ENCODE measurements around the gene USP3. TPM values are rescaled to one million over a fixed set of nuclear protein-coding genes. Genes with fewer than 3 reads are reported as not detected.

The USP3 gene
- total RNA-seq, 1 donor from 2014 or later, result 80.0 TPM

DNA sequence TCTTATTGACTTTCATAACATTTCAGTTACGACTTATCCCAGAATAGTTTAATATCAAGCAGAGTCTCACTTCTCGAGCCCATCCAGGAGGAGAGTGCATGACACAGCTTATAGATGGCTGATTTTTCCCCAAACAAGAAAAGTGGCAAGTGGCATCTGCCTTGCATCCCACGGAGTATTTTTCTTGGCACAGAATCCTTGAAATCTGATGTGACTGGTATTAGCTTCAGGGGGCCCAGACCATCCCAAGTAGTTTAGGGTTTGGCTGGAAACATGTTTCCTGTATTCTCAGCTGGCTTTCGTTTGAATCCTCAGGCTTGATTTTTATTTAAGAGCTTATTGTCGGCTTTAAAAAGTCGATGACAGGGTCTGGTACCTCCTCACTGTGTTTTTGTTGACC lies 72.0 kb downstream of the USP3 start:
- H3K27ac Mint-ChIP-seq (ENCODE audit: unreplicated experiment), result no peak overlapping the region
- no peaks in the 10 kb centered on the region for H3K9me3 Mint-ChIP-seq
- peaks cover 5% of the 10 kb centered on the region for H3K36me3 Mint-ChIP-seq (ENCODE audit: low read depth)
- H3K4me1 Mint-ChIP-seq, result no peaks in the 10 kb centered on the region
- H3K27me3 Mint-ChIP-seq (ENCODE audit: low read depth), result no peaks in the 10 kb centered on the region
- no peak overlapping the region for H3K4me3 Mint-ChIP-seq
- no peak for DNase-seq (ENCODE audit: low read depth, low spot score)
- TF ChIP-seq, protein P1, sequence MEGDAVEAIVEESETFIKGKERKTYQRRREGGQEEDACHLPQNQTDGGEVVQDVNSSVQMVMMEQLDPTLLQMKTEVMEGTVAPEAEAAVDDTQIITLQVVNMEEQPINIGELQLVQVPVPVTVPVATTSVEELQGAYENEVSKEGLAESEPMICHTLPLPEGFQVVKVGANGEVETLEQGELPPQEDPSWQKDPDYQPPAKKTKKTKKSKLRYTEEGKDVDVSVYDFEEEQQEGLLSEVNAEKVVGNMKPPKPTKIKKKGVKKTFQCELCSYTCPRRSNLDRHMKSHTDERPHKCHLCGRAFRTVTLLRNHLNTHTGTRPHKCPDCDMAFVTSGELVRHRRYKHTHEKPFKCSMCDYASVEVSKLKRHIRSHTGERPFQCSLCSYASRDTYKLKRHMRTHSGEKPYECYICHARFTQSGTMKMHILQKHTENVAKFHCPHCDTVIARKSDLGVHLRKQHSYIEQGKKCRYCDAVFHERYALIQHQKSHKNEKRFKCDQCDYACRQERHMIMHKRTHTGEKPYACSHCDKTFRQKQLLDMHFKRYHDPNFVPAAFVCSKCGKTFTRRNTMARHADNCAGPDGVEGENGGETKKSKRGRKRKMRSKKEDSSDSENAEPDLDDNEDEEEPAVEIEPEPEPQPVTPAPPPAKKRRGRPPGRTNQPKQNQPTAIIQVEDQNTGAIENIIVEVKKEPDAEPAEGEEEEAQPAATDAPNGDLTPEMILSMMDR (conservative IDR thresholded peaks at IDR 0.05), result no peak

DNA sequence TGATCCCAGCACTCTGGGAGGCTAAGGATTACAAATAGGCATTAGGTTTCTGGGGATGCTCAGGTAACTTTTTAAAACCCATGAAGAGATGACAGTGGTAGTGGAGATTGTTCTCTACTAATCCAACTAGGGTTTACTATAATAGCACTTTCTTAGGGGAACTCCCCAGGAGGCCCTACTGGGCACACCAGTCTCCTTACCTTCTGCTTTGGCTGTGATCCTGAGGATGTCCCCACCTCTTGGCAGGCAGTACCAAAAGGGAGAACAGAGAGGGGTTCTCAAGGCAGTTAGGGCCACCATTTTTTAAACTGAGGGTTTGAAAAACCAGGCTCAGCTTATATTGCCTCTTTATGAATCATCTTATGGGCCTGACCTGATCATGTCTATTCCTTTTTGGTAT lies 77.8 kb downstream of the USP3 start:
- Mint-ChIP-seq H3K27ac (ENCODE audit: unreplicated experiment) (no peak overlapping the region), H3K4me1 (no peaks in the 10 kb centered on the region), H3K36me3 (ENCODE audit: low read depth) (peaks cover 35% of the 10 kb centered on the region), H3K27me3 (ENCODE audit: low read depth) (no peaks in the 10 kb centered on the region), H3K9me3 (peaks cover 7% of the 10 kb centered on the region), H3K4me3 (no peak overlapping the region)
- TF ChIP-seq, protein P1 (conservative IDR thresholded peaks at IDR 0.05), result no peak
- DNase-seq (ENCODE audit: low read depth, low spot score), result no peak

DNA sequence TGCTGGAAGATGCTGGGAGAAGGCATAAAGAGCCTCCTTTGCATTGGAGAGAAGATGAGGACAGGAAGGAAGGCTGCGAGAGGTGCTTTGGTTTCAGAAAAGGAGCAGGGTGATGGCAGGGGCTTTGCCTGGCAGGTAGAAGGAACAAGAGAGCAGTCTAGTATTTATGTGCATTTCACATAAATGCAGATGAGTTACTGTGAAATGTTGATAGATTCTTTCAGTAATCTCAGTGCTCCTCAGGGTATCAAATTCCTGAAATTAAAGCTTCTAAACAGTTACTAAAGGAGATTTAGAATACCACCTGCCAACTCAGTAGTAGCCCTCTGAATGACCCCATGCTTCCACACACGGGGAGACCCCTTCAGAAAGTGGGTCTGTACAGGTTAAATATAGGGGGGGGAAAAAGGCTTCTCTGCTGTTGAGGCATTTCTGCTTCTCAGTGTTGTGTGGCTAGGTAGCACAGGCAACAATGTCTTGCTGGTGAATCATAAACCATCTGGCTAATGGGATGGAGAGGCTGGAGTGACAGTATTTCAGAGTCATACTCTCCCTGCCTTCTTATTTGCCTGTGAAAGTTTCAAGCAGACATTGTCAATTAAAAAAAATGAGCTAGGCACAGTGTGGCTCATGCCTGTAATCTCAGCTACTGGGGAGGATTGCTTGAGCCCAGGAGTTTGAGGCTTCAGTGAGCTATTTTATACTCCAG lies 78.5 kb downstream of the USP3 start:
- TF ChIP-seq, protein P1 (conservative IDR thresholded peaks at IDR 0.05), result no peak
- Mint-ChIP-seq H3K36me3 (ENCODE audit: low read depth) (peaks cover 35% of the 10 kb centered on the region), H3K4me1 (no peaks in the 10 kb centered on the region), H3K27me3 (ENCODE audit: low read depth) (no peaks in the 10 kb centered on the region), H3K9me3 (peaks cover 7% of the 10 kb centered on the region), H3K27ac (ENCODE audit: unreplicated experiment) (peak overlapping the region; percentile 9), H3K4me3 (no peak overlapping the region)
- no peak for DNase-seq (ENCODE audit: low read depth, low spot score)

DNA sequence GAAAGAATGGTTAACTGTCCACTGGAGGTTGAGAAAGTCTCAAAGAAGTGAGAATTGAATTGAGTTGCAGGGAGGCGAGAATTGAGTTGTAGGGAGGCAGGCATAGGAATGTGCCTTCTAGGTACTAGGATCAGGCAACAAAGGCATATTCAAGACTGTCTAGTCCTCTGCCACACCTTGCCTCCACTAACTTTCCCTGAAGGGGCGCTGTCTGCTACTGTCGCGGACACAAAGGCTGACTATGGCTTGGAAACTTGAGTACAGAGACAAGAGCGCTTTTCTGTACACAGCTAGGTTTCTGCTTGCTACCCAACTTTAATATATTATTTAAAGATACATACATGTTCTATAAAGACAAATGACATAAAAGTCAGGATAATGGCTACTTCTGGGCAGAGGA lies 82.4 kb downstream of the USP3 start:
- Mint-ChIP-seq H3K4me1 (no peaks in the 10 kb centered on the region), H3K4me3 (no peak overlapping the region), H3K27me3 (ENCODE audit: low read depth) (no peaks in the 10 kb centered on the region), H3K27ac (ENCODE audit: unreplicated experiment) (peak overlapping the region; percentile 60), H3K9me3 (peaks cover 7% of the 10 kb centered on the region), H3K36me3 (ENCODE audit: low read depth) (peaks cover 50% of the 10 kb centered on the region)
- TF ChIP-seq, protein P1 (conservative IDR thresholded peaks at IDR 0.05), result no peak
- DNase-seq (ENCODE audit: low read depth, low spot score), result no peak

DNA sequence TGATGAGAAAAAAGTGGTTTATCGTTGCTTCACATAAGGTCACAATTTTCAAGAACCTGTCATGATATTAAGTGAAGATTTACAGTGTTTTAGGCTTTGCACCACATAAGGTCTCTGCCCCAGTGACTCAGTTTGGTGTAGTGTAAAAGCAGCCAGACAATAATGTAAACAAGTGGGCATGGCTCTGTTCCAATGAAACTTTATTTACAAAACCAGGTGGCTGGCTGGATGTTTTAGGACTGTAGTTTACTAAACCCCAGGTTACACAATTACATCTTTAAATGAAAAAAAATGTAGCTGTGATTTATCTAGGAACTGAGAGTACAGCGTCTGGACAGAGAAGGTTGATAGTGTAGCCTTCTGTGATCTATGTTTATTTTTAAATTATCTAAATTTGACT lies 83.1 kb downstream of the USP3 start:
- Mint-ChIP-seq H3K9me3 (peaks cover 7% of the 10 kb centered on the region), H3K27ac (ENCODE audit: unreplicated experiment) (no peak overlapping the region), H3K27me3 (ENCODE audit: low read depth) (no peaks in the 10 kb centered on the region), H3K36me3 (ENCODE audit: low read depth) (peaks cover 48% of the 10 kb centered on the region), H3K4me3 (no peak overlapping the region), H3K4me1 (no peaks in the 10 kb centered on the region)
- TF ChIP-seq, protein P1 (conservative IDR thresholded peaks at IDR 0.05), result no peak
- DNase-seq (ENCODE audit: low read depth, low spot score), result no peak

All from neural crest cell (in vitro differentiated cells).